GM21423 (cell line): ENCODE data around the gene B9D1.
"Not testable (repeated sequence)": the region's sequence is repeated elsewhere in the genome, so short reads cannot be mapped to it uniquely, and the experiment has no call there.

Experiments used
- ATAC-seq: cut with Tn5 transposase; IDR thresholded peaks from one replicate; pipeline ENCODE4 v1.9.1; 2021; ENCODE audit warnings: mild to moderate bottlenecking, moderate library complexity; ENCODE audit not compliant: unreplicated experiment

Gene B9D1

DNA sequence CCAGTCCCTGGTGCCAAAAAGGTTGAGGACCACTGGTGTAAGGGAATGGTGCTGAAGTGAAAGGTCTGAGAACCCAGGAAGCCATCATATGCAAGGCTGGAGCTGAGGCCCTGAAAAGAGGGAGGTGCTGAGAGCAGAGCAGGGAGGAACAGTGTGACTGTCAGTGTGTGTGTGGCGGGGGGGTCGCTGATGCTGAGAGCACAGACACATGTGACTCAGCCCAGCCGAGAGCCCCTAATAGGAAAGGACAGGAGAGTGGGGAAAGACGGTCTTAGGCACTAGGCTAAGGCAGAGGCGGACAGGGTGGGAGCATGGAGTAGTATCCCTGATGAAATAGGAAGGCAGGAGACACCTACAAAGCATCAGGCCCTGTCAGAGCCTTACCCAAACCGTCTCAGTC is 1.2 kb downstream of the B9D1 start:
- no peak for ATAC-seq

DNA sequence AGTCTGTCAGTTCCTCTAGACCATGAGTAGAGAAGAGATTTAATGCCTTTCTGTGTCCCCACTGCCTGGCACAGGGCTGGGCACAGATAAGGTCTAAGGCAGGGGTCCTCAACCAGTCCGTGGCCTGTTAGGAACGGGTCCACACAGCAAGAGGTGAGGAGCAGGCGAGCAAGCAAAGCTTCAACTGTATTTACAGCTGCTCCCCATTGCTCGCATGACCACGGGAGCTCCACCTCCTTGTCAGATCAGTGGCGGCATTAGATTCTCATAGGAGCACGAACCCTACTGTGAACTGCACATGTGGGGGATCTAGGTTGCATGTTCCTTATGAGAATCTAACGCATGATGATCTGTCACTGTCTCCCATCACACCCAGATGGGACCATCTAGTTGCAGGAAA is 1.8 kb downstream of the B9D1 start:
- ATAC-seq = no peak

DNA sequence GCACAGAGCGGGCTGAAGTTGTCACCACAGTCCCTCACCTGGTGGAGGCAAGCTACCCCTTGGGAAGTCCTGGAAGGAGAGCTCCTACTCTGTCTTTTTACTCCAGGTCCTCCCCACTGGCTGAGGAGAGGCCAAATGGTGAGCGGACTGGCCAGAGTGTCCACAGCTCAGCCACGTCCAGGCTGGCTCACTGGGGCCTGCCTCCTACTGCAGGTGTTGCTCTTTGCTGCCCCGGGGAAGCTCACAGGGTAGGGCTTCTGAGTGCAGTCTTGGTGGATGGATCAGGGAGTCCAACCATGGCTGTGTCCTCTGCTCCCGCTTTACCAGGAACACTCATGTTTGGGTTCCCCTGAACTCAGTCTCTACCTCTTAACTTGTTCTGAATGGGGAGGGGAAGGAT is 2.7 kb downstream of the B9D1 start:
- ATAC-seq = no peak

DNA sequence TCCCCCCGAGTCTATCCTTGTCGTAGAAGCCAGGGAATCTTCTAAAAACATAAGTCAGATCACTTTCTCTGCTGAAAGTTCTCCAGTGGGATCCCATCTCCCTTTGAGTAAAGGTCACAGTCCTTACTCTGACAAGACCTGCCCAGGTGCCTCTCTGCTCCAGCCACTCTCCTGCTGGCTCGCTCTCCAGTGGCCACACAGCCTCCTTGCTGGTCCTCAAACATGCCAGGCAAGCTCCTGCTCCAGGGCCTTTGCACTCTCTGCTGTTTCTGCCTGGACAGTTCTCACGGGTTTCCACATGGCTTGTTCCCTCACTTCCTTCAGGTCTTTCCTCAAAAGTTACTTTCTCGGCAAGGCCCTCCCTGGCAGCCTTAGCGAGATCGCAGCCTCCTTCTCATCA is 3.4 kb downstream of the B9D1 start:
- ATAC-seq = no peak

DNA sequence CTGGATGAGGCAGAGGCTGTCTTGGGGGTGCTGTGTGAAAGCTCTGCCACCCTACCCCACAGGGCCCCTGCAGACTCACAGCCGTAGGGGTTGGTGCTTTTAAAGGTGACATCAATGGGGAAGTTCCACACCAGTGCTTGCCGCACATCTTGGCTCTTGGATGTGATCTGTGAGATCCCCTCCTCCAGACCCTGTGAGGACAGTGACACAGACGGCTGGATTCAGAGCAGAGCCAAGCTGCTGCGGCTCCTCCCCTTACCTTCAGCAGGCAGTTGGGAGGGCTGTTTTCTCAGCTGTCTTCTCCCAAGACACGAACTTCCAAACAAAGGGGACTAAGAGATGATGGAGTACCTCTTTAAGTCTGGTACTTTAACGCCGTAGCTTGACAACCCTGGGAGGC is 4.8 kb downstream of the B9D1 start:
- ATAC-seq = no peak

DNA sequence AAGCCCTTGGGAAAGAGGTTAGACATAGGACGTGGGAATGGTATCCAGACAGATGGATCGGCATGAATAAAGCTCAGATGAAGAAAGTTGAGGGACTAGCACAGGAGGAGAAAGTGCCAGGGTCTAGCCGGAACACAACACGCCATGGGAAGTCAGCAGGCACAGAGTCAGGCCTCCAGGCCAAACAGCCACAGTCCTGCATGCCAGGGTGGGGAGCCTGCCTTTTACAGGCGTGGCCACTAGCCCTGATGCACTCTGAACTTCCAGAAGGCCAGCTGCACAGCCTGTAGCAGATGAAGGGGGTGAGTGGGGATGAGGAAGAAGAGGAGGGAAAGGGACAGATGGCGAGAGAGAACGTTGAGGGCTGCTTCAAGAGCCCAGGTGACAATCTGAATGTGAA is 5.2 kb downstream of the B9D1 start:
- ATAC-seq = no peak

DNA sequence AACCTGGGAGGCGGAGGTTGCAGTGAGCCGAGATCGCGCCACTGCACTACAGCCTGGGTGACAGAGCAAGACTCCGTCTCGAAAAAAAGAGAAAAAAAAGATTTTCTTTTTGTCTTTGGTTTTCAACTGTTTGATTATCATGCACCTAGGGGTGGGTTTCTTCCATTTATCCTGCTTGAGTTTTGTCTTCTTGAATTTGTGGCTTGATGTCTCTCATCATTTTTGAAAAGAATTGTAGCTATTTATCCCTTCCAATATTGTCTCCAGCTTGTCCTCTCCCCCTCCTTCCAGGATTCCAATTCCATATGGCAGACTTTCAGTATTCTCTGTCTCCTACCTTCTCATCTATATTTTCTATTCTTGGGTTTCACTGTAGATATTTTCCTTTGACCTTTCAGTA is 7.8 kb downstream of the B9D1 start:
- no peak for ATAC-seq

DNA sequence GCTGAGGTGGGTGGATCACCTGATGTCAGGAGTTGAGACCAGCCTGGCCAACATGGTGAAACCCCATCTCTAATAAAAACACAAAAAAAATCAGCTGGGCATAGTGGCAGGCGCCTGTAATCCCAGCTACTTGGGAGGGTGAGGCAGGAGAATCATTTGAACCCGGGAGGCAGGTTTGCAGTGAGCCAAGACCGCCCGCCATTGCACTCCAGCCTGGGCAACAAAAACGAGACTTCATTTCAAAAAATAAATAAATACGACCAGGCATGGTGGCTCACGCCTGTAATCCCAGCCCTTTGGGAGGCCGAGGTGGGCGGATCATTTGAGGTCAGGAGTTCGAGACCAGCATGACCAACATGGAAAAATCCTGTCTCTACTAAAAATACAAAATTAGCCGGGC is 9.1 kb downstream of the B9D1 start:
- ATAC-seq = not testable (repeated sequence)

DNA sequence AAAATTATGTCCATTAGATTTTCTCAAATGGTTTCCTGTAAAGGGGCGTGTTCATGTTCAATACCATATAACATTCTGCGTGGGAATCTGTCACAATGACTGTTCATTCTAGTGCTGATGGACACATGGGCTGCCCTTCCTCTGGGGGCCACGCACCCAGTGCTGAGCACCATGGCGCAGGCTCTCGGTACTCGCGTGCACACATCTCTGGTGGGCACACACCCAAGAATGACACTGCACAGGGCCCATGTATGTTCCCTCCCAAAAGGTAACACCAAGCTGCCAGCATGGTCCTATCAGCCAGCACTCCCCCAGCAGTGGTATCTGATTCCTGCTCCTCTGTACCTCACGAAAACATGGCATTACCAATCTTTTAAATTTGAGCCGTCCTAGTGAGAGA is 13.7 kb downstream of the B9D1 start:
- ATAC-seq = no peak

DNA sequence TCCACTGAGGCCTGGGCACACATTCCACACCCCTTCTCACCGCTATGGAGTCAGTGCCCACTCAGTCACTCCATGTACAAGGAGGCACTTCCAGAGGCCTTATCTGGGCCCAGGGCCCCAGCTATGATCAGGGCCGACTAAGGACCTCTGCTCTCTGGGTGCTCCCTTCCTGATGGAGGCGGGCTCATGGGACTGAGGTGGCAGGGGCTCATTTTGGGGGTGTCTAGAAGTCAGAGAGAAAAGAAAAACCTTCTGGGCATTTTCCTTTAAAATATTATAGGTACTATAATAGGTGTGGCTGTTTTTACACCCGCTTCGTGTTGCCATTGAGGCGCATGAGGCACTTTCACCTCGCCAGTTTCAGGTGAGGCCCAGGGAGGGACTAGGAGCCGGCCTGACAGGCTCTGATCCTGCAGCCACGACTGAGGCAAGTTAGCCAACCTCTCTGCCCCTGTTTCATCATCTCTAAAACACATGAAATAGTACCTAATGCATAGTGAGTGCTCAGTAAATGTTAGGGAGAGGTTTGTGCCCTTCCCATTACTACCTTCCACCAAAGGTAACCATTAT is 14.4 kb downstream of the B9D1 start:
- no peak for ATAC-seq

DNA sequence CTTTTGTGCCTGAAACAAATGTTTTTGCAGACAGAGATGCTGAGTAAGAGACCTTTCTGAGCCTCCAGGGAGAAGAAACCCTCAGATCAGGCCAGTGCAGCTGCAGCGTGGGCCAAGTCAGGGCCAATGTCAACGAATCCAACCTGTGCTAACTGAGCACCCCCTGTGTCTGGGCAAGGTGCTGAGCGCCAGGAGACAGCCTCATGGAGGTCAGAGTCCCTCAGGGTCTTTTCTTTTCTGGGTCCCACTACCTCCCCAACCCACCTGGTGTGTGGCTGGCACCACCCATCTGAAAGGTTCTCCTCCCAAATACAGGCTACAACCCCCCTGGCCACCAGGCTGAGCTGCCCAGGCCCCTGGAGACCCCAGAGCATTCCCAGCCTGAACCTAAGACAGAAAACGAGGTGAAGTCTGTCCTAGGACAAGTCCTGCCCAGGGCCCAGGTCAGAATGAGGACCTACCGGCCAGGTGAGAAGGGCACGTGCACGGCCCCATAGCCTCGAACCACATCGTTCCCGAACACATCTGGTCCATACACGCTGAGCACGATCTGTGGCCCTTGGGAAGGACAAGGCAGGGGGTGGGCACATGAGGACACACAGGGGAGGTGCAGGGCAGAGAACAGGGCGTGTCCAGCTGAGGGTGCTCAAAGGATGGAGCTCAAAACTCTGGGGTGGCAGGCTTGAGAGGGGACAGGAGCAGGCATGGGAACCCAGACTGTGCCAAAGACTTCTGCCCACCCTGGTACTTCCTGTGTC is 15.0 kb downstream of the B9D1 start:
- ATAC-seq = no peak

DNA sequence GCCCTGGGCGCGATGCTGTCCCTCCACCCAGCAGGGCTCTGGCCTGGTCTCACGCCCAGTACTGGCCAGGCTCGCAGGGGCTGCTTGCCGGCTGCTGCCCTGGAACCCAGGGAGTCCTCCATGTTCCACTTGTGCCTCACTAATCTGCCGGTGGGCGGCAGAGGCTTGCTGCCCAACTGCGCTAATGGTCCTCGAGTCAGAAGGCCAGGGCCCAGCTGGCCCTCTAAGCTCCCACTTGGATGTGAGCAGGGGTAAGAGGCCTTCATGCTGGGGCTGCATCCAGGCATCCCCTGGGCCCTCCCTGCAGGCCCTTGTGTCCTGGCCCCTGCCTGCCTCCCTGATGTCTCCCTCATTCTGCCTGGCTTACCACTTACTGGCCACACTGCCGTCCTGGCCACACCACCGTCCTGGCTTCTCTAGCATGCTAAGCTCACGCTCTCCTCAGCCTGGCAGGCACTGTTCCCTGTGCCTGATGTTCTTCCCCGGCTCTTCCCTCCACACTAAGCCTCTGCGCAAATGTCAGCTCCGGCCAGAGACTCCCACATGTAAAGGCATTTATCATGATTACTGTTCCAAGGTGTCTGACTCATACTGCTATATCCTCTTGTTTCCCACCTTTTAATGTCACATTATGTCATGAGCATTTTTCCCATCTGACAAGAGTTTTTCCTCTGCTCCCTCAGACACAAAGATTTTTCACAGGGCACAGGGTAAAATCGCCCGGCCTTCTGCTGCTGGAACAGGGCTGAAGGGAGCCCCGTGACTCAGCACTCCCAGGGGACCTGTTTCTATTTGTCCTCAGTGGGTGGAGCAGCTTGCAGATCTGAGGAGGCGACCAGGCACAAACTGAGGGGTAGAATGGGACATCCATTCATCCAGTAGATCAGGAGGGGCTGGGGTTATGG is 15.9 kb downstream of the B9D1 start:
- ATAC-seq = no peak

DNA sequence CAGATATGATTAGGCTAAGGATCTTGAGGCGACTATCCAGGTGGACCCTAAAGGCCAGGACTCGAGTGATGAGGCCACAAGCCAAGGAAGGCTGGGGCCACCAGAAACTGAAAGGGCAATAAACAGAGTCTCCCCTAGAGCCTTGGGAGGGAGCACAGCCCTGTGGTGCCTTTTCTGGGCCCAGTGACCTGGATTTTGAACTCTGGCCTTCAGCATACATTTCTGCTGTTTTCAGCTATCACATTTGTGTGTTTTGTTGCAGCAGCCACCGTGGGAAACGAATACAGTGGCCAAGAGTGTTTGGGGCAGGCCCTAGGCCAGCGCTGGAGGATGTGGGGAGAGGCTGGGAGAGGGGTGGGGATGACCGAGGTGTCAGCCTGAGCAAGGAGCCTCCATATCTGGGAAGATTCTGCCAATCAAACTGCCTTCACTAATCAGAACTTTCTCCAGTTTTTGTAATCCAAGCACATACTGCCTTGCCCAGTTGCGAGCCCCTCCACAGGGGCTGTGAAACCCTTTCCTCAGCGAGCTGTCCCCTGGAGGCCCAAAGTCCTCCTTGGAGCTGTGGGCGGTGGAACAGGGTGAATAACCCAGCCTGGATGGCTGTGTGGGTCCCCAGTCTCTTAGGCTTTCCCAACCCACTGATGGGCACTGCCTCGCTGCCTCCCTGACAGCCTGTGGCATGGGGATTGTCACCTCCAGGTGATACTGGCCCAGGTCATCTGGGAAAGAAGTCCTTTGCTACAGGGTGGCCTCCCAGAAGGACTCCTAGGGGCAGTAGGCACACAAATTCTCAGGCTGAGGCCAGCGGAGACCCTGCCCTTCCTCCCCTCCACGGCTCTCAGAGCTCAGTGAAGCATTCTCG is 16.8 kb downstream of the B9D1 start:
- no peak for ATAC-seq

DNA sequence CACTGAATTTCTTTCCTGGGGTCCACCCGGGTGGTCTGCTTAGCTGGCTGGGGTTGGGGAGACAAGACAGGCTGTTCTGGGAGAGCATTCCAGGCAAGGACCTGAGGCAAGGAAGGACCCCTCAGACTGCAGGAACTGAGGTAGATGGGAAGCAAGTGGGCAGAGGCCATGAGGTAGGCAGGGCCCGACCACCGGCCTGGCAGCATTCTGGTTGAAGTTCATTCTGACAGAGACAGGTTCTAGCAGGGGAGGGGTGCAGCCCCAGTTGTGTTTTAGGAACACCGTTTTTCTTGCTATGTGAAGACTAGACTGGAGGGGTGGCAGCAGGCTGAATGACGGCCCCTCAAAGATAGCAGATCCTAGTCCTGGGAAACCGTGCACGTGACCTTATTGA is 17.5 kb downstream of the B9D1 start:
- no peak for ATAC-seq

DNA sequence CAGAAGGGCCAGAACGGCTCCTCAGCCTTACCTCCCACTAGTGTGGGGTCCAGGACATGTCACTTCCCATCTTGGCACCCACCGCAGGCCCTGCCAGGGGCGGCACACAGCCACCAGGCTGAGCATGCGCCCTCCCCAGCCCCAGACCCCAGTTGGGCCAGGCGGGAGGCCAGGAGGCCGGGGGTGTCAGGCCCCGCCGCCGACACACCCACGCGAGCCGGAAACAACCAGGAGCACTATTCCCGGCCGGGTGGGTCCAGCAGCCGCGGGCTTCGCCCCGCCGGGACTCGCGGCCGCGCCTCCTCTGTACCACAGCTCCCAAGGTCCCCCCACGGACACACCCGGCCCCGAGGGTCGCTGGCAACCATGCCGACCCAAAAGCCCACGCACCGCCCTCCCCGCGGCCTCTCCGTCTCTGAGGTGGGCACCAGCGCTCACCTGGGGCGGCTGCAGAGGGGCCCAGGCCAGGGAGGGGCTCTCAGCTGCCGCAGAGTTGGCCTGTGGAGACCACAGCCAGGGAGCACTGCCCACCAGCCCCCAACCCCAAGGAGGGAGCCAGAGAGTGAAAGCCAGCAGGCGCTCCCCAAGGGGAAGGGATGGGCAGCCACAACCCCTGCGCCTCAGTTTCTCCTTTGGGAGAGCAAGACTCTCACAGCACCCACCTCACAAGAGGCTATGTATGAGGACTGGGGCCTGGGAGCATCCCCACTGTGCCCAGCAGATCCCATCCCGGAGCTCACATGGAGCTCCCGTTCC is 18.0 kb downstream of the B9D1 start:
- no peak for ATAC-seq

DNA sequence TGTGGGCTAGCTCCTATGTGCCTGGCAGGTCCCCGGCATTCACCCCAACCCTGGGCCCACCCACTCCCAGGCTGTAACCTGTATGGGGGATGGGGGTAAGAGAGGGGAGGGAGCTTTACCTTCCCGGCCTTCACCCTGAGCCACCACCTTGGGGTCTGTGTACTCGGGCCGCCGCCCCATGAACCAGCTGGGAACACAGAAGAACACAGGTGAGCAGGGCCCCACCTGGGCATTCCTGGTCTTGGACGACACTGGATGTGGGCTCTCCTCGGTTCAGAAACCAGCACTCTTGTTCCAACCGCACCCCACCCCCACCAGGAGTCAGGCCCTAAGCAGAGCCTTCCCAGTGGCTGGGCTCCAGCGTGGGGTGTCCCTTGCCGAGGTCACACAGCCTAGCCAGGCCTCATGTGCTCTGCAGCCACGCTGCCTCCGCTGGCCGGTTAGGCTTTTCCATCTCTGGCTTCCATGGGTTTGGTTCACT is 18.8 kb downstream of the B9D1 start:
- ATAC-seq = no peak

DNA sequence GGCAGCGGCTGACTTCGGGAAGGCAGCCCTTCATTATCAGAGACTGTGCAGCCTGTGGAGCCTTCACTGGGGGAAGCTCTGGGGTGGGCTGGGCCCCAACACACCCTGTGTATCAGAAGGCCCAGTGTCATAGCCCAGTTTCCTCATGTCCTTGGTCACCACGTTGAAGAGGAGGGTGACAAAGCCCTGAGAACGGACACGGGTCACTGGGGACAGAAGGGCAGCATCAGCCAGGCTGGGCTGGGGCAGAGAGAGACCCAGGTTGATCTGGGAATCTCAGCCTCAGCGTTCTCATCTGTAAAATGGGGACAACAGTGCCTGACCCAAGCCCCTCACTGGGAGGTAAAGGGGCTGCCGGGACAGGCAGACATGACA is 19.3 kb downstream of the B9D1 start:
- no peak for ATAC-seq

DNA sequence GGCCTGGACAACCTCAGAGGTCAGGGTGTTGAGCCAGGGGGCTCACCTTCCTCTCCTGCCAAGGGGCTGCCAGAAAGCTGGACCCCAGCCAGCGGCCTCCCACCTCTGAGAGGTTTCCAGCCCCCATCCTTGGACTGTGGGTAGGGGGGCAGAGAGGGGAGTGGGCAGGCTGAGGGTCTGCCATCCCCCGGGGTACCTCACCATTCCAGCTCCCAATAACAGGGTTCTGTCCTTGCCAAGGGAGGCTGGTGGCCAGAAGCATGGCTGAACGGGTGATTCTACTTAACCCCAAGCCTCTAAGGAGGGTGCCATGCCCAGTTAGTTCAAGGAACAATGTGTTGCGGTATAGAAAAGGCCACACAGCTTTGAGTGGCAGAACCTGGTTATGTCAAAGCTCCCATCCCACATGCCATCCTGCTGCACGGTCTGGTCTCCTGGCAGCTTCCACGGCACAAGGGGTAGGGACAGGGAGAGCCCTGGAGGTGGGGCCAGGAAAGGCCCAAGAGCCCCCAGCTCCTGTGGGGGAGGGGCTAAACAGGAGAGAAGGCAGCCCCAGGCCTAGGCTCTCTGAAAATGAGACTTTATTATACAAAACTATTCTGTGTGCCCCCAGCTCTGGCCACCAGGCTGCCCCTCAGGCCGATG is 19.8 kb downstream of the B9D1 start:
- no peak for ATAC-seq
